HG03060 (cell line): ENCODE data around the gene PLEKHG3.
"Not testable (repeated sequence)": the region's sequence is repeated elsewhere in the genome, so short reads cannot be mapped to it uniquely, and the experiment has no call there.

ENCODE experiments used
- ATAC-seq: cut with Tn5 transposase; IDR thresholded peaks from one replicate; pipeline ENCODE4 v1.9.1; 2021; ENCODE audit warnings: low read depth, moderate number of reproducible peaks; ENCODE audit not compliant: unreplicated experiment

The PLEKHG3 gene

DNA sequence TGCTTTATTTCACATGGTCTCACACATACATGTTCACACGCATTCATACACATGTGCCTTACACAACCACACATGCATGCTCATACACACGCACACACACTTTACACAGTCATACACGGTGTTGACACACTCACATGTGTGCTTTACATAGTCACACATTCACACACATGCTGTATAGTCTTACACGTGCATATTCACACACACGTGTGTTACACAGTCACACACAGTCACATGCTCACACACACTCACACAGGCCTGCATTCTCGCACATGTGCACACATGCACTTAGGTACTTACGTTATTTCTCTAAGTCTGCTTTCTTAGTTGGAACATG lies 18.0 kb upstream of the PLEKHG3 start:
- no peak for ATAC-seq

- no peak for ATAC-seq
Observed at GRCh38 chr14:64688031-64688430, 16.2 kb upstream of the PLEKHG3 start.

DNA sequence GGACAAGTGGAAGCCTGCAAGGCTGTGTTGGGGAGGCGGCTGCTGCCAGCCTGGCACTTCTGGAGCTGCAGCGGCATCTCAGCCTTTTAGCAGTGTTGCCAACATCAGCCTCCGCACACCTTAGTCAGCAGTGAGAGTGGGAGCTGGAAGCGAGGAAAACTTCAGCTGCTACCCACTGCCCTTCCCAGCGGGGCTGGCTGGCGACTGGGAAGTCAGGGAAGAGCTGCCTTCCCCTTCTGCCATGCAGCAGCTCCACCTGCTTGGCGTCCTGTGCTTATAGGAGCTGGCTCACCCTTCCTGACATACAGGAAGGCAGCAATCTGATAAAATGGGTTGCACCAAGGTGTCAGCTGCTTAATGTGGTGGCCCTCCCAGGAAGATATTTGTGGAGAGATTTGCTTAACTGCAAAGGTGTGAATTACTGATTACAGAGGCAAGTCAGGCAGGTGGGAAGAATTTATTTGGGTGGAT lies 15.4 kb upstream of the PLEKHG3 start:
- no peak for ATAC-seq

- no peak for ATAC-seq
Observed at GRCh38 chr14:64689289-64689688, 14.9 kb upstream of the PLEKHG3 start.

DNA sequence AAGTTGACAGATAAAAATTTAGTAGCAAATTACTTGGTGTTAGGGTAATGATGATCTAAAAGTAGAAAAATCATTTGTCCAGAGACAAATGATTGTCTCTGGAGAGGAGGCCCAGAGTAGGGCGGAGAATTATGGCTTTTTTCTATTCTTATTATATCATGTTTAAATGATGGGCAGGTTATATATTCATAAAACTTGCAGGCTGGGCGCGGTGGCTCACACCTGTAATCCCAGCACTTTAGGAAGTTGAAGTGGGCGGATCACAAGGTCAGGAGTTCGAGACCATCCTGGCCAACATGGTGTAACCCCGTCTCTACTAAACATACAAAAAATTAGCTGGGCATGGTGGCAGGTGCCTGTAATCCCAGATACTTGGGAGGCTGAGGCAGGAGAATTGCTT lies 13.6 kb upstream of the PLEKHG3 start:
- not testable (repeated sequence) for ATAC-seq

GRCh38 chr14:64691376-64691775 lies 12.8 kb upstream of the PLEKHG3 start:
- no peak for ATAC-seq

DNA sequence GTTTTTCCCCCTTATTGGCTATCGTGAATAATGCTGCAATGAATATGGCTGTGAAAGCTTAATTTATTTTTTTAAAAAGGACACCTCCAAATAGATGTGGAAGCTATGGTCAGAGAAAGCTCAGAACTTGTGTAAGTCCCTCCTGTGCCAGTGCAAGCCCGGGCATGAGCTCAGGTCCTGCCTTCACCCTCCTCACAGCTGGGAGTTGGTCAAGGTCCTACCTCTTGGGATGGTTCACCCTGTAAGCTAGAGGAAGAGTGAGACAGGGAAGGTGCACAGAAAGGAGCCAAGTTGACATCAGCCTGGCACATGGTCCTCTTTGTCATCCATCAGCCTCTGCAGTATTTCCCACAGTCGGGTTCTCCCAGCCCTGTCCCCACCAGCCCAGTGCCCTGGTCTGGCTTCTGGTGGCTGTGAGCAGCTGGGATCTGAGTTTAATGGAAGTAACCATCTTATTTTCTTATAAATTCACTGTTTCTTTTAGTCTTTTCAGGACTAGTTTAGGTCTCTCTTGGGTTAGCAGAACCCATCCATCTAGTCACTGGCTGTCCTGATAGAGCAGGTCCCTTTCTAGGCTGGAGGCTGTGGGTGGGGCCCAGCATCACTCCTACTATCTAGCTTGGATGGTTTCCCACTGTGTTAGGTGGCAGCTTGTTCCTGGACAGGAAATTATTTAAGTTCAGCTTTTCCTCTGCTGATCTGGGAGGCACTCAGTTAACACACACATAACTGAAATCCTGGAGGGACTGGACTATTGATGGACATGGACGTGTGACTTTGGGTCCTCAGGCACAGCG lies 11.8 kb upstream of the PLEKHG3 start:
- ATAC-seq, result no peak

DNA sequence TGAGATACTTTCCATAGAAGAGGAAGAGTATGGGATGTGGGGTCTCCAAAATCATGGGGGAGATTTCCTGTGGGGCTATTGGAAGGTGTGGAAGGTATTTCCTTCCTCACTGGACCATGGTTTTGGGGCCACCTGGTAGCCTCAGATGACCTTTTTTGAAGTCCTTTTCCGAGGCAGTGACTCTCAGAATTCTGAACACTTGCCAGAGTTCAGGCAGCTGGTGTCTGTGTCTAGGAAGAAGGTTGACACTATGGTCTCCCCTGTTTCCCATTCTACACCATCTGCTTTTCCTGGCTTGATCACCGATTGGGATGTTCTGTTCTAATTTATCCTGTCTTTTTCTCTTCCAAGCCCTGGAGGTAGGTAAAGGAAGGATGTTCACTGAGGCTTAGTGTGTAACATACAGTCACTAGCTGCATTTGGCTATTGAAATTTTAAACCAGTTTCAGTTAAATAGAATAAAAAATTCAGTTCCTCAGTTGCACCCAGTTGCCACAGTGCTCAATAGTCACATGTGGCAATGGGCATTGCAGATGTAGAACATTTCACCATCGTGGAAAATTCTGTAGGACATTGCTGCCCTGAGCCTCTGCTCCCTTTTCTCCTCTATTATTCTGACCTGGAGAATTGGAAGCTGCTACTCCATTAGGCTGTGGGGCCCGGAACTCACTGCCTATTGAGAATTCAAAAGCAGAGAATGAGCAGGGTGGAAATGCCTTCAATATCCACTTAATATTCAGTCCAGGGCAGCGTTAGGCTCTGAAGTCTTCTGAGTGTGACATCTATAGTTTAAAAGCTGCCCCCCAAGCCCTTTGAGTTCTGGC lies 11.0 kb upstream of the PLEKHG3 start:
- ATAC-seq, result no peak

- ATAC-seq, result no peak
Observed at GRCh38 chr14:64693810-64694165, 10.4 kb upstream of the PLEKHG3 start.

- ATAC-seq, result no peak
Observed at GRCh38 chr14:64695071-64695470, 9.2 kb upstream of the PLEKHG3 start.

GRCh38 chr14:64696355-64696857 lies 7.8 kb upstream of the PLEKHG3 start:
- no peak for ATAC-seq

DNA sequence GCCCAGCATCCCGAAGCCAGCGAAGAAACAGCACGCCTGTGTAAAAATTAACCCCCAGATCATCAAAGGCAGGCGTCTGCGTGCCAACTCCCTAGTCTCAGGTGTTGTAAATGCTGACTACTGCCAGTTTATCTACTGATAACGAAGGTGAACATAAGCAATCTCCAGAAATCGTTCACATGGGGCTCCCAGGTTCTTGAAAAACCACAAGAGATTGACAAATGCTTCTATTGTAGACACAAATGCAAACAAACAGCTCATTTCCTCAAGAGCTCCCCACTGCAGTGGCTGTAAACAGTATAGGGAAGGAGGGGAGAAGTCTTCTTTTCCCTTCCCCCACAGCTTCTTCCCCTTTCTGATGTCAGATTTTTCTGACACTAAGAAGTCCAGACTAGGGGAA lies 5.3 kb upstream of the PLEKHG3 start:
- no peak for ATAC-seq

DNA sequence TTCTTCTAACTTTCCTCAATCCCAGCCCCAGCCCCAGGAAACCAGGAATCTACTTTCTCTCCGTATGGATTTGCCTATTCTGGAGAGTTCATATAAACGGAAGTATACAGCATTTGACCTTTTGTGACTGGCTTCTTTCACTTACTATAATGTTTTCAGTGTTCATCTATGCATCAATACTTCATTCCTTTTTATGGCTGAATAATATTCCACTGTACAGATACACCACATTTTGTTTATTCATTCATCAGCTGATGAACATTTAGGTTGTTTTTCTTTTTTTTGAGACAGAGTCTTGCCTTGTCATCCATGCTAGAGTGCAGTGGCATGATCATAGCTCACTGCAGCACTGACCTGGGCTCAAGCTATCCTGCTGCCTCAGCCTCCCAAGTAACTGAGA lies 3.9 kb upstream of the PLEKHG3 start:
- ATAC-seq, result no peak

GRCh38 chr14:64700894-64701293 lies 3.3 kb upstream of the PLEKHG3 start:
- ATAC-seq, result no peak

GRCh38 chr14:64701660-64702059 lies 2.6 kb upstream of the PLEKHG3 start:
- no peak for ATAC-seq

- ATAC-seq, result no peak
Observed at GRCh38 chr14:64702493-64703394, 1.5 kb upstream of the PLEKHG3 start.

GRCh38 chr14:64703395-64704142 lies 655 bp upstream of the PLEKHG3 start:
- no peak for ATAC-seq

DNA sequence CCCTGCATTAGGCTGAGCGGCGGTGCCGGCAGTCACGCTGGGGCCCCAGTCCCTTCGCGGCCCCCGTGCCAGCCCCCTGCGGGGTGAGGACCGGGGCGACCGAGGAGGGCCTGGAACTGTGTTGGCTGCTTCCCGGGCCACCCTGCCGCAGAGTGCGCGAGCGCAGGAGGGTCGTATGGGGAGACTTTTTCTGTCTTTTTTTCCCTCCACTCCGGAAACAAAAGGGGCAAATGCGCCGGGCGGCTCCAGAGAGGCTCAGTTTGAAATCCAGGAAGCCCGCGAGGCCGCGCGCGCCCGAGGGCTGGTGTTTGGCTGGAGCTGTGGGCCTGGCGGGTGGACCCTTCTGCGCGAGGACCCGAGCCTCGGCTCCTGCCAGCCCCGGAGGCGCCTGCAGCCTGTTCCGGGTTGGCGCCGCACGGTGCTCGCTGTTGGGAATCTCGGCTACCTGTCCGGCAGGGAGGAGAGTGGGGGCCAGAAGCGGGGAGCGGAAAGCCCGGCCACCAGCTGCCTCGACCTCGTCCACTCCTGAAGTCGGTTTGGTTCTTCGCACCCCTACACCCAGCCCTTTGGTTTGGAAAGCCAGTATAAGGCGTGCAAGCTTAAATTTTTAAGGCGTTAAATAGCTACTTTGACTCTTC lies 638 bp downstream of the PLEKHG3 start:
- ATAC-seq, result no peak

DNA sequence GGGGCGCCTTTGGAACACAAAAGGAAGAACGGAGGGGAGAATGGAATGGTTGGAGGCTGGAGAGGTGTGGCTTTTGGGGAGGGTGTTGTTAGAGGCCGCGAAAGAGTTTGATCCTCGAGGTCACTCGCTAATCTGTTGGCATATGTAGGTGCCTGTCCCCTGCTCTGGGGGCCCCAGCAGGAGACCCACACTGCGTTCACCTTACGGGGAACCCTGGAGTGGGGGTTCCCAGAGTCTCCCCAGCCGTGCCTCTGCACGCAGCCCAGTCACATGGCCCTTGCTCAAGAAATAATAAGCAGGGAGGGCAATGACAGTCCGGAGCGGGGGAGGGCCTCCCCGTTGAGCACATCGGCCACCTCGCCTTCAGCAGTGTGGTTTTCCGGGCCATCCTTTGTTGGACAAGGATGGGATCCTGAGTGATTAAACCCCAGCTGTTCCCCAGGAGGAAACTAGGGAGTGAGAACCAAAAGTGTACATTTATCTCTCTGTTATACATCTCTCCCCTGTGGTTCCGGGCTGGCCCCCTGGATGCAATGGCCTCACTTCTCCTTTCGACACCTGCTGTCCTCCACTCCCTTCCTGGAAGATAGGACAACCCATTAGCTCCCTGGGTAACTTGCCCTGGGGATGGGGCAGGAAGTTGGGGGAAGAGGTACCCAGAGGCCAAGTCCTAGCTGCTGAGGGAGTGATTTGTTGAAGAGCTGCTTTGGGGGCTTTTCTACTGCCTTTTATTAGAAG lies 1.3 kb downstream of the PLEKHG3 start:
- ATAC-seq, result no peak
